Right lobe of liver (tissue), 4 donors: ENCODE results near the gene LARP6.

ENCODE experiments used
- CTCF ChIP-seq, 4 donors: fragments of 200-600 bp in 3 of 4; fragments of 450-650 bp in 1 of 4; IDR thresholded peaks; one replicate each; pipeline versions ENCODE4 v1.5.1 to v1.8.0; 2016 to 2022; ENCODE audit warnings: antibody characterized with exemption in 4 of 4, mild to moderate bottlenecking in 2 of 4
- POLR2A ChIP-seq: fragments of 450-650 bp; IDR thresholded peaks from one replicate; pipeline ENCODE4 v1.6.1; 2017; ENCODE audit warnings: antibody characterized with exemption, mild to moderate bottlenecking
- donor health status: DM: no; HTN: no; CAD: no.
- donor health status: DM: no; HTN: no; CAD: no.
- donor health status: DM: no; HTN: yes; CAD: no.

DNA sequence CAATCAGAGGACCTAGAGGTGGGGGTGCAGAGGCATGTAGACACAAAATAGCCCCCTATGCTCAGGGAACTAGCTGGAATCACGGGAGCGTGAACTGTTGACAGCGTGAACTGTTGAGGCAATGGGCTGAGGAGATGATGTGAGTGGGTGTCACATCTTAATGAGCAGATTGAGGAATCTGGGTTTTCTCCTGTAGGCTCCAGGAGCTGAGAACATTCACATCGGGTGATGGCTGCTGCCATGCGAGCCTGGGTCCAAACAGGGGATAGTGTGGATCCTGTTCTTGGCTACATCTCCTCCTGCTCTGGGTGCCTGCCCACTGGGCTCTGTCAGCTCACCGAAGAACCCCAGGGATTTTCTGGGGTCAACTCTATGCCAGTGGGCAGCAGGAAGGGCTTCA, 2.1 kb downstream of the LARP6 start:
- TF ChIP-seq CTCF (IDR thresholded peaks at IDR 0.05) (no peak), POLR2A (no peak)
